Neural cell (in vitro differentiated cells): ENCODE results near the gene SDK2.

Experiments
- TF ChIP-seq, protein P1 (sequence below): fragments of 450-650 bp; IDR thresholded peaks from 2 replicates; pipeline ENCODE4 v1.5.1; 2014; ENCODE audit warnings: antibody characterized with exemption, mild to moderate bottlenecking, moderate library complexity; ENCODE audit not compliant: poor library complexity, severe bottlenecking
- TF ChIP-seq, protein P2 (sequence below): IDR thresholded peaks from 2 replicates; pipeline ENCODE4 v1.6.1; 2012; ENCODE audit warnings: borderline replicate concordance

DNA sequence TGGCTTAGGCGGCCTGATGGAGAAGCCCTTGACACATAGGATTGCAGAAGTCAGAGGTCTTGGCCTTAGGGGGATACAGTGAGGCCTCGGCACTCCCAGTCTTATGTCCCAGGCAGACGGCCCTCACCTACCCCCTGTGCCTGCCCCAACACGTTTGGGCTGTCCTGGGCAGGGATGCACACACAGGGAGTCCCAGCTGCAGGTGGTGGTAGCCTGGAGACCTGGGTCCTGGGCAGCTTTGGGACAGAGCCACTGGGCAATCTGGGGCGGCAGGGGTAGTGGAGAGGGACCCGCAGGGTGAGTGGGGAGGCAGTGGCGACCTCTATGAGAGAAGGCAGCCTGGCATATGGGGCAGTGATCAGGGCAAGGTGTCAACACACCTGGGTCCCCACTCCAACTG, 48.3 kb downstream of the SDK2 start:
- TF ChIP-seq, protein P1, sequence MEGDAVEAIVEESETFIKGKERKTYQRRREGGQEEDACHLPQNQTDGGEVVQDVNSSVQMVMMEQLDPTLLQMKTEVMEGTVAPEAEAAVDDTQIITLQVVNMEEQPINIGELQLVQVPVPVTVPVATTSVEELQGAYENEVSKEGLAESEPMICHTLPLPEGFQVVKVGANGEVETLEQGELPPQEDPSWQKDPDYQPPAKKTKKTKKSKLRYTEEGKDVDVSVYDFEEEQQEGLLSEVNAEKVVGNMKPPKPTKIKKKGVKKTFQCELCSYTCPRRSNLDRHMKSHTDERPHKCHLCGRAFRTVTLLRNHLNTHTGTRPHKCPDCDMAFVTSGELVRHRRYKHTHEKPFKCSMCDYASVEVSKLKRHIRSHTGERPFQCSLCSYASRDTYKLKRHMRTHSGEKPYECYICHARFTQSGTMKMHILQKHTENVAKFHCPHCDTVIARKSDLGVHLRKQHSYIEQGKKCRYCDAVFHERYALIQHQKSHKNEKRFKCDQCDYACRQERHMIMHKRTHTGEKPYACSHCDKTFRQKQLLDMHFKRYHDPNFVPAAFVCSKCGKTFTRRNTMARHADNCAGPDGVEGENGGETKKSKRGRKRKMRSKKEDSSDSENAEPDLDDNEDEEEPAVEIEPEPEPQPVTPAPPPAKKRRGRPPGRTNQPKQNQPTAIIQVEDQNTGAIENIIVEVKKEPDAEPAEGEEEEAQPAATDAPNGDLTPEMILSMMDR, result no peak
- TF ChIP-seq, protein P2, sequence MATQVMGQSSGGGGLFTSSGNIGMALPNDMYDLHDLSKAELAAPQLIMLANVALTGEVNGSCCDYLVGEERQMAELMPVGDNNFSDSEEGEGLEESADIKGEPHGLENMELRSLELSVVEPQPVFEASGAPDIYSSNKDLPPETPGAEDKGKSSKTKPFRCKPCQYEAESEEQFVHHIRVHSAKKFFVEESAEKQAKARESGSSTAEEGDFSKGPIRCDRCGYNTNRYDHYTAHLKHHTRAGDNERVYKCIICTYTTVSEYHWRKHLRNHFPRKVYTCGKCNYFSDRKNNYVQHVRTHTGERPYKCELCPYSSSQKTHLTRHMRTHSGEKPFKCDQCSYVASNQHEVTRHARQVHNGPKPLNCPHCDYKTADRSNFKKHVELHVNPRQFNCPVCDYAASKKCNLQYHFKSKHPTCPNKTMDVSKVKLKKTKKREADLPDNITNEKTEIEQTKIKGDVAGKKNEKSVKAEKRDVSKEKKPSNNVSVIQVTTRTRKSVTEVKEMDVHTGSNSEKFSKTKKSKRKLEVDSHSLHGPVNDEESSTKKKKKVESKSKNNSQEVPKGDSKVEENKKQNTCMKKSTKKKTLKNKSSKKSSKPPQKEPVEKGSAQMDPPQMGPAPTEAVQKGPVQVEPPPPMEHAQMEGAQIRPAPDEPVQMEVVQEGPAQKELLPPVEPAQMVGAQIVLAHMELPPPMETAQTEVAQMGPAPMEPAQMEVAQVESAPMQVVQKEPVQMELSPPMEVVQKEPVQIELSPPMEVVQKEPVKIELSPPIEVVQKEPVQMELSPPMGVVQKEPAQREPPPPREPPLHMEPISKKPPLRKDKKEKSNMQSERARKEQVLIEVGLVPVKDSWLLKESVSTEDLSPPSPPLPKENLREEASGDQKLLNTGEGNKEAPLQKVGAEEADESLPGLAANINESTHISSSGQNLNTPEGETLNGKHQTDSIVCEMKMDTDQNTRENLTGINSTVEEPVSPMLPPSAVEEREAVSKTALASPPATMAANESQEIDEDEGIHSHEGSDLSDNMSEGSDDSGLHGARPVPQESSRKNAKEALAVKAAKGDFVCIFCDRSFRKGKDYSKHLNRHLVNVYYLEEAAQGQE, result no peak
